ENCODE results near the gene HELT. TPM values are rescaled to one million over a fixed set of nuclear protein-coding genes. Genes with fewer than 3 reads are reported as not detected.

HELT gene
- polyA plus RNA-seq, 3 donors, result not detected

DNA sequence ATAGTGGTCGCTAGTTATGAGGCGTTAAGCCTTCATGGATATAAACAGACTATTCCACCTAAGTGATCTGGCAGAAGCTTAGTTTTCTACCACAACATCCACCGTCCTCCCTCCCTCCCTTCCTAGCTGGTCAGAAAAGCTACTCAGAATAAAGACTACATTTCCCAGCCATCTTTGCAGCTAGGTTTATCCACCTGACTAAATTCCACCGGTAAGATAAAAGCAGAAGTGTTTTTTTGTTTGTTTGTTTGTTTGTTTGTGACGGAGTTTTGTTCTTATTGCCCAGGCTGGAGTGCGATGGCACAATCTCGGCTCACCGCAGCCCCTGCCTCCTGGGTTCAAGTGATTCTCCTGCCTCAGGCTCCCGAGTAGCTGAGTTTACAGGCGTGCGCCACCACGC, 44.3 kb downstream of the HELT start:
- Histone ChIP-seq H4K20me1 (ENCODE audit: insufficient read depth, low read length) (no peaks in the 10 kb centered on the region), H3K4me2 (replicated peaks; ENCODE audit: extremely low read depth, low read length, poor library complexity, severe bottlenecking) (no peak overlapping the region), H3K27ac (ENCODE audit: low read depth in 1 of 2, low read length in 2 of 2) (no peak overlapping the region), H3K4me3 (replicated peaks in 1 of 3; ENCODE audit: low read depth in 2 of 3, low read length in 3 of 3) (no peak overlapping the region), H3K4me1 (ENCODE audit: control insufficient read depth in 1 of 2, insufficient read depth in 2 of 2, low read length in 2 of 2) (no peaks in the 10 kb centered on the region), H3K9me3 (replicated peaks in 1 of 2; ENCODE audit: control insufficient read depth in 1 of 2, insufficient read depth in 1 of 2, low read length in 2 of 2) (no peaks in the 10 kb centered on the region), H3K79me2 (ENCODE audit: insufficient read depth, low read length) (no peaks in the 10 kb centered on the region), H3K36me3 (replicated peaks in 1 of 2; ENCODE audit: control insufficient read depth in 1 of 2, insufficient read depth in 2 of 2, low read length in 2 of 2) (no peaks in the 10 kb centered on the region), H3K9ac (ENCODE audit: insufficient read depth, low read length, poor library complexity, severe bottlenecking) (no peak overlapping the region), H2AFZ (ENCODE audit: insufficient read depth, low read depth, low read length, poor library complexity, severe bottlenecking) (no peak overlapping the region), H3K27me3 (ENCODE audit: control insufficient read depth in 2 of 2, insufficient read depth in 2 of 2, low read length in 2 of 2) (peaks cover 0 to 3% of the 10 kb centered on the region in 2 donors)
- H3K9me3 Mint-ChIP-seq, result peaks cover 0 to 4% (median 1%) of the 10 kb centered on the region in 7 donors
- H3K36me3 Mint-ChIP-seq, result no peaks in the 10 kb centered on the region
- H3K4me3 Mint-ChIP-seq, result no peak overlapping the region
- 98% methylated on average over 8 of the region's 12 CpGs for WGBS (ENCODE audit: insufficient coverage)
- intact Hi-C loops (cut with micrococcal nuclease), result no loop called here
- no peak for DNase-seq
- H3K27ac Mint-ChIP-seq, result no peak overlapping the region
- H3K27me3 Mint-ChIP-seq (ENCODE audit: low read depth in 3 of 3), result peaks cover 0 to 5% (median 0%) of the 10 kb centered on the region in 3 donors
- no peaks in the 10 kb centered on the region for H3K4me1 Mint-ChIP-seq
- no peak for TF ChIP-seq CTCF (IDR thresholded peaks at IDR 0.05)

- TF ChIP-seq CTCF (IDR thresholded peaks at IDR 0.05), result no peak
- H4K20me1 ChIP-seq (ENCODE audit: insufficient read depth, low read length), result no peaks in the 10 kb centered on the region
- Mint-ChIP-seq H3K4me3 (no peak overlapping the region), H3K27ac (no peak overlapping the region), H3K27me3 (ENCODE audit: low read depth in 3 of 3) (peaks cover 0 to 15% (median 2%) of the 10 kb centered on the region in 3 donors), H3K36me3 (no peaks in the 10 kb centered on the region), H3K9me3 (peaks cover 0 to 2% (median 0%) of the 10 kb centered on the region in 7 donors), H3K4me1 (no peaks in the 10 kb centered on the region)
- H3K36me3 ChIP-seq (replicated peaks in 1 of 2; ENCODE audit: control insufficient read depth in 1 of 2, insufficient read depth in 2 of 2, low read length in 2 of 2), result no peaks in the 10 kb centered on the region
- no peaks in the 10 kb centered on the region for H3K4me1 ChIP-seq (ENCODE audit: control insufficient read depth in 1 of 2, insufficient read depth in 2 of 2, low read length in 2 of 2)
- H3K9ac ChIP-seq (ENCODE audit: insufficient read depth, low read length, poor library complexity, severe bottlenecking), result no peak overlapping the region
- no CpG with 5 or more reads among the region's 5 CpGs for WGBS (ENCODE audit: insufficient coverage)
- DNase-seq, result no peak
- no peak overlapping the region for H3K4me3 ChIP-seq (replicated peaks in 1 of 3; ENCODE audit: low read depth in 2 of 3, low read length in 3 of 3)
- H2AFZ ChIP-seq (ENCODE audit: insufficient read depth, low read depth, low read length, poor library complexity, severe bottlenecking), result no peak overlapping the region
- H3K27ac ChIP-seq (ENCODE audit: low read depth in 1 of 2, low read length in 2 of 2), result no peak overlapping the region
- H3K27me3 ChIP-seq (ENCODE audit: control insufficient read depth in 2 of 2, insufficient read depth in 2 of 2, low read length in 2 of 2), result peaks cover 0 to 2% of the 10 kb centered on the region in 2 donors
- H3K4me2 ChIP-seq (replicated peaks; ENCODE audit: extremely low read depth, low read length, poor library complexity, severe bottlenecking), result no peak overlapping the region
- H3K79me2 ChIP-seq (ENCODE audit: insufficient read depth, low read length), result no peaks in the 10 kb centered on the region
- intact Hi-C loops (cut with micrococcal nuclease), result no loop called here
- no peaks in the 10 kb centered on the region for H3K9me3 ChIP-seq (replicated peaks in 1 of 2; ENCODE audit: control insufficient read depth in 1 of 2, insufficient read depth in 1 of 2, low read length in 2 of 2)
These were observed 47.9 kb downstream of the HELT start for GRCh38 chr4:185066179-185066578.

Data from CD14-positive monocyte (primary cell).